GM21825 (cell line): ENCODE results near the gene EIF2A.

Experiments
- ATAC-seq: cut with Tn5 transposase; IDR thresholded peaks from one replicate; pipeline ENCODE4 v1.9.1; 2021; ENCODE audit warnings: mild to moderate bottlenecking, moderate library complexity; ENCODE audit not compliant: unreplicated experiment

The EIF2A gene

GRCh38 chr3:150543128-150543527 lies 3.5 kb upstream of the EIF2A start:
- ATAC-seq, result no peak

DNA sequence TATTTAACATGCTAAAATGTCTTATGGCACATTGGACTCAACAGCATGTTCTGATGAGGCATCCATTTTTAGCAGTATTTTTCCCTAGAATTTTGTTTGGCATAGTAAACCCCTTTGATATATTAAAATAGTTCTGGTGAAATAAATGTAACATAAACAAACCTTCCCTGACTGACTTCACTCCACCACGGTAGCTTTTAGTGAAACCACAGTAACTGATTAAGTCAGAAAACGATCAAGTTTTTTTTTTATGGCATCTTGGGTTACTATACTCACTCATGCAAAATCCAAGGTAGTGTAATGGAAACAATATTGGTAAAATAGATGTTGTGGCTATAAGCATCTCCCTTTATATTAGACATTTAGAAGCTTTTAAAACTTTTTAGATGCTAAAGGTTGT lies 3.1 kb upstream of the EIF2A start:
- ATAC-seq, result no peak

DNA sequence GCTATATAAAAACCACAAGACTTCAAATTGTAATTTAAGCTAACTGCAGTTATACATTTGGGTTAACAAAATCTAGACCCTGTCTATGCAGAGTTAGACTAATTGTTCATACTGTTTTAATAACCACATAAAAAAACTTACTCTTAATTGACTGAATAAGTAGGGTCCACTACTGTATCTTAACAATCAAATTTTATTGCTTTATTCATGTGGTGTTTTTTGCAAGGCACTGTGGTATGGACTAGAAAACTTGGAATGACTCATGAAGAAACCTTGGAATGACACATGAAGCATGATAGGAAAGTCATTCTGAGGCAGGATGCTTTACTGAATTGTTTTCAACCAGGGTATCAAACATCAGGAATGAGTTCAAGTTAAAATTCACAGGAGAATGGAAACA lies 2.5 kb upstream of the EIF2A start:
- no peak for ATAC-seq

GRCh38 chr3:150544726-150545125 lies 1.9 kb upstream of the EIF2A start:
- no peak for ATAC-seq

DNA sequence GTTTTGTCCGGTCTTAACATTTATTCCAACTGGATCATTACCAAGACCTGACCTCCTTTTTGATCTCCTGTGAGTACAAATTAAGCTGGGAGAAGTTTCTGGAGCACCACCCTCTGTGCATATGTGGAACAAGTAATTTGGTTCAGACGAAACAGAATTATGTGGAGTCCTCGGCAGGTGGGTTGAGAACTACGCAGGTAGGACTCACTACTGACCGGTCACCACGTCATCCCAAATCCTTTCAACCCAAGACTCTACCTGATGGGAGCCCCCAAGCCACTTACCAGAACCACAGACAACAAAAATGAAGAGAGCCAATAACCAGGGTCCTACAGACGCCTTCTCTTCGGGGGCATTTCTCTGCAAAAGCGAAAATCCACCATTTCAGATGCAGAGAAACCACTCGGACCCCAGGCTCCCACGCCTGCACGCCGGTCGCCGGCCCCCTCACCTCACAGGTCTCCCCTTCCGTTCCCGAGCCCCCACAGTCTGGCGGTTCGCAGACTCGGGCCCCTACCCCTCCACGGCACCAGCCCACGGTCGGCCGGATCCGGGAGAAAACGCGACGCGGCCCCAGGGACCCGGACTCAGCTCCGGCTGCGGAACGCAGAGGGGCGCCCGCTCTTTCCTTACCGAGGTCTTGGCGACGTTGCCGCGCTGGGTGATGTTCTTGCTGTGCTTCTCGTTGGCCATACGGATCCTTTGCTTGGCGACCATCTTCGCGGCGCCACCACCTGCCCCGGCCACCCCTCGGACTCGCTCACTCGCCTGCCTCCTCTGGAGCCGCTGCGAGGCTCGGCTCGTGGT lies 965 bp upstream of the EIF2A start:
- peak; percentile 14 for ATAC-seq

- no peak for ATAC-seq
These were observed 606 bp downstream of the EIF2A start for GRCh38 chr3:150547045-150547741.

GRCh38 chr3:150555859-150556436 lies 9.4 kb downstream of the EIF2A start:
- ATAC-seq, result no peak

GRCh38 chr3:150556792-150557191 lies 10.2 kb downstream of the EIF2A start:
- ATAC-seq, result no peak

DNA sequence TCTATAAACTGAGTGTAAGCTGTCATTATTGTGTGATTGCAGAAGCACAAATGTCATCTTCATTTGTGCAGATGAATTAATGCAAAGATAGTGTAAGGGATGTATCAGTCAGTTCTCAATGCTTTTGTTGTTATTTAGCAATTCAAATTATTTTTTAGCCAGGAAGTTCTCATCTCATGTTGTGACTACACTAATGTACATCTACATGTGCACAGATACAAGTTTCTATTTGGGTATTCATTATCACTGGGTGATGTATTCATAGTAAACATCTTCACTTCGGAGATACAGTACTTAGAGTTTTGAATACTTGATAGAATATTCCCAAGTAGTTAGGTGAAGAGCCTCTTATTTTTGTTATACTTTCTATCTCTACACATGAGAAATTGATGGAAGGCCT lies 11.1 kb downstream of the EIF2A start:
- ATAC-seq, result no peak

DNA sequence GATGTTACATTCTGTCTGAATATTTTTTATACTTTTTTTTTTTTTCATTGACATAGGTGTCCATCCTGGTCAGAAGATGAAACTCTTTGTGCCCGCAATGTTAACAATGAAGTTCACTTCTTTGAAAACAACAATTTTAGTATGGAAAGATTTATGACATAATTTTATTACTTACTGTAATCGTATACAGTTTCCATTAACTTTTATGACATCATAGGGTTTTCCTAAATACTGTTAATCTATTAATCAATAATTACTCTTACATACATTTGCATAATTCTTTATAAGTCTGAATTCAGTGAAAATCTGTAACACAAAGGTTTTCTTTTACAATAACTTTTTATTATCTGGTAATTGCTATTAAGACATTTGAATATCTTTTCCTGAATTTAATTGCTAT lies 17.7 kb downstream of the EIF2A start:
- no peak for ATAC-seq

- no peak for ATAC-seq
These were observed 20.7 kb downstream of the EIF2A start for GRCh38 chr3:150567328-150567727.

DNA sequence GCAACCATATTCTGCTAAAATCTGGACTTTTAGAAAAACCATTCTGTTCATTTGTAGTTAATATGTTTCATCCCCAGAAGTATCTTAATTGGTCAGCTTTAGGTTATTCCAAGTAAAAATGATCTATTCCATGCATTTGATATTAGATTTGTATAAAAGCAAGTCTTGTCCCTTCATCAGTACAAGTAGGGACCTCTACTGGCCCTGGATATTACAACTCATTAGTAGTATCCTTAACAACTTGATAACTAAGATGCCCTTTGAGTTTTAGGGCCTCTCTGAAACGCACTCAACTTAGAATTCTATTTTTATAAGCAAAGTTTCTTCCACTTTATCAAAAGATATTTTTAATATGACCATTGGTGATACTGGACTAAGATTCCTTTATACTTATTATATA lies 31.3 kb downstream of the EIF2A start:
- ATAC-seq, result no peak

DNA sequence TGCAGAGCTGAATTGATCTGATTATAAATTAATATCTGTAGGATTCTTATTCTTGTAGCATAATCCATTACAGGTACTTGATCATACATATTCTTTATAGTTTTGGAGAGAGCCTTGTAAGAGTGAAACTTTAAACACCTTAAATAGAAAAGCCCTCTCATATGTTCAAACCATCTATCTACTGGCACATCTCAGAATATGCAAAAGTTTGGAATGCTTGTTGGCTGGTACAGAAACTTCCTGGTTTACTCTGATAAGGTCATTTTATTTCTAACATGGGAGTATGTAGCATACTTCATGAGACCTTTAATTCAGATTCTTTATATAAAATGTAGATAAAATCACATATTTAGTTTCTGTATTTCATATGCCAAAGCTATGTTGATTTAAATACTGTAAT lies 34.6 kb downstream of the EIF2A start:
- ATAC-seq, result no peak

GRCh38 chr3:150582620-150583019 lies 36.0 kb downstream of the EIF2A start:
- ATAC-seq, result peak; percentile 59

DNA sequence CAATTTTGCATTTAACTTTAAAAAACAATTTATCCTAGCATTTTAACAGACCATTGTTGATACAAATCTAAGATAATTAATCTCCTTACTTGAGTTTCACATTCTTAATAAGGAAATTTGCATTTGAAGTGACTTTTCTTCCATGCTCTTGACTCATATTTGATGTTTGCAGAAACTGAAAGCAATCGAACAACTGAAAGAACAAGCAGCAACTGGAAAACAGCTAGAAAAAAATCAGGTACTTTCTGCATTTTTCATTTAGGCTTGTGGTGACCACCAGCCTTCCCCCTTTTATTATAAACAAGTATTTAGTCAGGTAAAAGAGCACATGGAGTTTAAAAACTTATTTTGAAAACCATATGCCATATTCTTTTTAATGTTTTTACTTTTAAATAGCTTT lies 36.4 kb downstream of the EIF2A start:
- peak; percentile 58 for ATAC-seq

GRCh38 chr3:150588027-150588830 lies 41.6 kb downstream of the EIF2A start:
- ATAC-seq, result no peak

- ATAC-seq, result no peak
These were observed 43.2 kb downstream of the EIF2A start for GRCh38 chr3:150589759-150590158.

- no peak for ATAC-seq
These were observed 47.6 kb downstream of the EIF2A start for GRCh38 chr3:150594150-150594549.

DNA sequence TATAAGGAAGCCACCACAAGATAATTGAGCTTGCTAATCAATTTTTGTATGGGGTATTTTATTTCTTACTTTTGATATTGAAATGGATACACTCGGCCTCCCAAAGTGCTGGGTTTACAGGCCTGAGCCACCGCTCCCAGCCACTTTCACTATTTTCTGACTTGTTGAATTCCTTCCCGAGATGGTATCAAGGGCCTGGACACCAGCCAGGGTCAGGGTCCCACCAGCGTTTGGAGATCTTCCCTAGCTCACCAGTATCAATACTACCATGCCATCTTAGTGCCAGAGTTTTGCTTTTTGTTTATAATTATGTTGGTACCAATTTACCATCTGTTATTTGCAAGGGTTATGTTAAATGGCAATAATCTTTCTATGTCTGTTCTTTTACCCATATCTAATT lies 51.1 kb downstream of the EIF2A start:
- ATAC-seq, result no peak

- peak; percentile 23 for ATAC-seq
These were observed 53.2 kb downstream of the EIF2A start for GRCh38 chr3:150599611-150600297.
